ENCODE data around the gene ORMDL3. TPM values are rescaled to one million over a fixed set of nuclear protein-coding genes. Genes with fewer than 3 reads are reported as not detected.
"Not testable (repeated sequence)": the region's sequence is repeated elsewhere in the genome, so short reads cannot be mapped to it uniquely, and the experiment has no call there.

Gene ORMDL3
- total RNA-seq, 6 experiments from 2014 or later: 105 to 174 (median 128) TPM

- no peak overlapping the region for H3K4me3 ChIP-seq
- peaks cover 0 to 11% (median 3%) of the 10 kb centered on the region in 4 donors for H3K4me1 ChIP-seq
- no peak for ATAC-seq
- intact Hi-C loops (cut with DNase I): no loop called here
- no peaks in the 10 kb centered on the region for H3K27me3 ChIP-seq
- TF ChIP-seq, protein P1, sequence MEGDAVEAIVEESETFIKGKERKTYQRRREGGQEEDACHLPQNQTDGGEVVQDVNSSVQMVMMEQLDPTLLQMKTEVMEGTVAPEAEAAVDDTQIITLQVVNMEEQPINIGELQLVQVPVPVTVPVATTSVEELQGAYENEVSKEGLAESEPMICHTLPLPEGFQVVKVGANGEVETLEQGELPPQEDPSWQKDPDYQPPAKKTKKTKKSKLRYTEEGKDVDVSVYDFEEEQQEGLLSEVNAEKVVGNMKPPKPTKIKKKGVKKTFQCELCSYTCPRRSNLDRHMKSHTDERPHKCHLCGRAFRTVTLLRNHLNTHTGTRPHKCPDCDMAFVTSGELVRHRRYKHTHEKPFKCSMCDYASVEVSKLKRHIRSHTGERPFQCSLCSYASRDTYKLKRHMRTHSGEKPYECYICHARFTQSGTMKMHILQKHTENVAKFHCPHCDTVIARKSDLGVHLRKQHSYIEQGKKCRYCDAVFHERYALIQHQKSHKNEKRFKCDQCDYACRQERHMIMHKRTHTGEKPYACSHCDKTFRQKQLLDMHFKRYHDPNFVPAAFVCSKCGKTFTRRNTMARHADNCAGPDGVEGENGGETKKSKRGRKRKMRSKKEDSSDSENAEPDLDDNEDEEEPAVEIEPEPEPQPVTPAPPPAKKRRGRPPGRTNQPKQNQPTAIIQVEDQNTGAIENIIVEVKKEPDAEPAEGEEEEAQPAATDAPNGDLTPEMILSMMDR (IDR thresholded peaks at IDR 0.05): no peak
- no peak for TF ChIP-seq POLR2A (IDR thresholded peaks at IDR 0.05)
- H3K9me3 ChIP-seq: no peaks in the 10 kb centered on the region
- WGBS (ENCODE audit: insufficient coverage, low coverage, low lambda C conversion rate, missing lambda C conversion rate): 73% methylated on average over 1 of the region's 4 CpGs
- H3K27ac ChIP-seq: no peak overlapping the region
- DNase-seq: peak in 1 of 3 donors; percentile 10
- peaks cover 0 to 15% (median 3%) of the 10 kb centered on the region in 4 donors for H3K36me3 ChIP-seq
Measured at GRCh38 chr17:39903158-39903884, 24.1 kb downstream of the ORMDL3 start.

- peaks cover 0 to 11% (median 3%) of the 10 kb centered on the region in 4 donors for H3K4me1 ChIP-seq
- H3K4me3 ChIP-seq; H3K27ac ChIP-seq; H3K27me3 ChIP-seq; H3K9me3 ChIP-seq; DNase-seq; H3K36me3 ChIP-seq; intact Hi-C loops (cut with DNase I): not testable (repeated sequence)
- peak in 1 of 4 donors; percentile 6 for ATAC-seq
- 92% methylated on average over 2 of the region's 2 CpGs for WGBS (ENCODE audit: insufficient coverage, low coverage, low lambda C conversion rate, missing lambda C conversion rate)
Measured at GRCh38 chr17:39902027-39902426, 25.4 kb downstream of the ORMDL3 start.

DNA sequence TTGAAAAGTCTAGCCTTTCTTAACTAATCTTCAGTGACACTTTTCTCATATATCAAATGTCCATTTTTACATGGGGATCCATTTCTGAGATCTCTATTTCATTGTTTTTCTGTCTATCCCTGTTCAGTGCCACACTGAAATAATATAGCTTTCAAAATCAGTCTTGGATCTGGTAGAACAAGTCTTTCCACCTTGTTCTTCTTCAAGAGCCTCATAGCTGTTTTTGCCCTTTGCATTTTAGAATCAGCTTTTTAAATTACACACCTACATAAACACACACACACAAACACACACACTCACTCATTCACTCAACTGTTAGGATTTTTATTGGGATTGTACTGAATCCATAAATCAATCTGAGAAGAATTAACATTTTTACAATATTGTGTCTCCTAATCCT is 28.2 kb downstream of the ORMDL3 start:
- no peak for TF ChIP-seq POLR2A (IDR thresholded peaks at IDR 0.05)
- TF ChIP-seq, protein P1 (IDR thresholded peaks at IDR 0.05): no peak
- H3K4me1 ChIP-seq: no peaks in the 10 kb centered on the region

DNA sequence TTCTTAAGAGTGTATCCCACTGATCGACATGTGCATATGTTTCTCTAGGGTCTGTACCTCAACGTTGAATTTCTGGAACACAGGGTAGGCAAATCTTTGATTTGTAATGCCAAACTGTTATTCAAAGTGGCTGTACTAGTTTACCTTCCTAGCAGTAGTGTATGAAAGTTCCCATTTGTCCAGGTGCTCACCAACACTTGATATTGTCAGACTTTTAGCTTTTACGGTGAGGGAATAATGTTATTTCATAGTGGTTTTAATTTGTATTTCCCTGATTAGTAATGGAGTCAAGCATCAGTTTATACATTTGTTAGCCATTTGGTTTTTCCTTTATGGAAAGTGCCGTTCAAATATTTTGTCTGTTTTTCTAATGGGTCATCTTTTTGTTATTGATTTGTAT is 29.3 kb downstream of the ORMDL3 start:
- 91% methylated on average over 4 of the region's 4 CpGs for WGBS (ENCODE audit: insufficient coverage, low coverage, low lambda C conversion rate, missing lambda C conversion rate)

More for the DNA sequence above, 28.2 kb downstream of the ORMDL3 start:
- Histone ChIP-seq H3K36me3 (peaks cover 0 to 9% (median 2%) of the 10 kb centered on the region in 4 donors), H3K27ac (no peak overlapping the region), H3K27me3 (no peaks in the 10 kb centered on the region), H3K9me3 (no peaks in the 10 kb centered on the region), H3K4me3 (no peak overlapping the region)
- intact Hi-C loops (cut with DNase I): no loop called here
- ATAC-seq (no peak), DNase-seq (no peak)

More for the DNA sequence above, 29.3 kb downstream of the ORMDL3 start:
- H3K27ac ChIP-seq: no peak overlapping the region
- TF ChIP-seq, protein P1 (IDR thresholded peaks at IDR 0.05): no peak
- no peak for TF ChIP-seq POLR2A (IDR thresholded peaks at IDR 0.05)
- no peak for DNase-seq
- no peaks in the 10 kb centered on the region for H3K36me3 ChIP-seq
- ATAC-seq: no peak
- no peaks in the 10 kb centered on the region for H3K27me3 ChIP-seq
- H3K4me3 ChIP-seq: no peak overlapping the region
- intact Hi-C loops (cut with DNase I): no loop called here
- H3K9me3 ChIP-seq: no peaks in the 10 kb centered on the region
- no peaks in the 10 kb centered on the region for H3K4me1 ChIP-seq
